HepG2 (cell line): Measurements from ENCODE around the gene HNRNPM. TPM values are rescaled to one million over a fixed set of nuclear protein-coding genes. Genes with fewer than 3 reads are reported as not detected.

Source experiments
- ATF1 ChIP-seq: IDR thresholded peaks from 2 replicates; pipeline ENCODE4 v1.6.1; 2016; ENCODE audit warnings: mild to moderate bottlenecking, control low read depth
- EP300 ChIP-seq, 3 experiments: sonication (generic) in 1 of 3; formaldehyde crosslinking in 1 of 3; IDR thresholded peaks; 2 replicates each; pipeline versions ENCODE4 v1.5.1 to v1.6.1; 2011 to 2020; ENCODE audit warnings: low read depth in 2 of 3, low read length in 2 of 3, borderline replicate concordance in 1 of 3, improper control_type of control experiment in 1 of 3, mild to moderate bottlenecking in 1 of 3, missing genetic modification reagents in 1 of 3, moderate library complexity in 1 of 3
- ESRRA ChIP-seq: sonication (generic); formaldehyde crosslinking; IDR thresholded peaks from 2 replicates; pipeline ENCODE4 v1.5.1; 2020; ENCODE audit warnings: mild to moderate bottlenecking, low read depth, missing genetic modification reagents
- IRF2 ChIP-seq: IDR thresholded peaks from 2 replicates; pipeline ENCODE4 v1.6.1; 2018; ENCODE audit warnings: missing genetic modification reagents, missing compliant biosample characterization
- NFRKB ChIP-seq: fragments of 450-650 bp; IDR thresholded peaks from 2 replicates; pipeline ENCODE4 v1.6.1; 2017
- REXO4 ChIP-seq: sonication (generic); formaldehyde crosslinking; IDR thresholded peaks from 2 replicates; pipeline ENCODE4 v1.8.0; 2022; ENCODE audit warnings: missing genetic modification reagents, mild to moderate bottlenecking, borderline replicate concordance
- ZBTB3 ChIP-seq: sonication (generic); formaldehyde crosslinking; IDR thresholded peaks from 2 replicates; pipeline ENCODE4 v1.4.0; 2020; ENCODE audit warnings: low read depth, mild to moderate bottlenecking, moderate library complexity, missing genetic modification reagents, borderline replicate concordance
- ZNF253 ChIP-seq: sonication (generic); formaldehyde crosslinking; IDR thresholded peaks from 2 replicates; pipeline ENCODE4 v1.8.0; 2022; ENCODE audit warnings: mild to moderate bottlenecking, missing genetic modification reagents, borderline replicate concordance
- ZNF274 ChIP-seq: sonication (generic); formaldehyde crosslinking; IDR thresholded peaks from 2 replicates; pipeline ENCODE4 v1.5.1; 2020; ENCODE audit warnings: mild to moderate bottlenecking, missing genetic modification reagents
- ZNF326 ChIP-seq: sonication (generic); formaldehyde crosslinking; IDR thresholded peaks from 2 replicates; pipeline ENCODE4 v1.4.0; 2020; ENCODE audit warnings: missing genetic modification reagents, borderline replicate concordance
- ZNF335 ChIP-seq: sonication (generic); formaldehyde crosslinking; IDR thresholded peaks from 2 replicates; pipeline ENCODE4 v1.4.0; 2020; ENCODE audit warnings: missing genetic modification reagents
- ZNF34 ChIP-seq: sonication (generic); formaldehyde crosslinking; IDR thresholded peaks from 2 replicates; pipeline ENCODE4 v1.4.0; 2020; ENCODE audit warnings: mild to moderate bottlenecking, missing genetic modification reagents, borderline replicate concordance
- ZNF556 ChIP-seq: sonication (generic); formaldehyde crosslinking; IDR thresholded peaks from 2 replicates; pipeline ENCODE4 v1.4.0; 2020; ENCODE audit warnings: mild to moderate bottlenecking, missing genetic modification reagents, borderline replicate concordance
- ZNF746 ChIP-seq: sonication (generic); formaldehyde crosslinking; IDR thresholded peaks from 2 replicates; pipeline ENCODE4 v1.8.0; 2022; ENCODE audit warnings: mild to moderate bottlenecking, missing genetic modification reagents
- ZSCAN29 ChIP-seq: sonication (generic); formaldehyde crosslinking; conservative IDR thresholded peaks from 2 replicates; pipeline ENCODE4 v1.4.0; 2020; ENCODE audit warnings: mild to moderate bottlenecking, missing genetic modification reagents
- polyA plus RNA-seq, 8 experiments: library from polyadenylated mRNA; depleted of rRNA in 3 of 8; stranded (reverse) in 7 of 8; unstranded in 1 of 8; fragments of >200 nt; fragmentation: Illumina TruSeq in 4 of 8; extraction: Trizol in 4 of 8; gene quantifications; 2 replicates each; pipeline versions ENCODE4 v1.2.1 to v1.2.3, GENCODE V29; 2011 to 2016; ENCODE audit warnings: low read depth in 4 of 8, missing spikeins in 1 of 8, mixed read lengths in 1 of 8; ENCODE audit not compliant: insufficient read depth in 1 of 8
- total RNA-seq, 5 experiments: library from RNA; depleted of rRNA; stranded (reverse); fragments of >200 nt; fragmentation: Illumina TruSeq; extraction: Trizol; gene quantifications; 2 replicates each; pipeline ENCODE4 v1.2.3, GENCODE V29; 2016; ENCODE audit warnings: low read depth in 1 of 5
- TF ChIP-seq, protein P1 (sequence below), 2 experiments: sonication (generic) in 1 of 2; formaldehyde crosslinking in 1 of 2; IDR thresholded peaks; 2 replicates each; pipeline versions ENCODE4 v1.4.0 to v1.6.1; 2018 to 2020; ENCODE audit warnings: missing genetic modification reagents in 2 of 2, borderline replicate concordance in 1 of 2, low read depth in 1 of 2, mild to moderate bottlenecking in 1 of 2, missing biosample characterization in 1 of 2
- TF ChIP-seq, protein P2 (sequence below): IDR thresholded peaks from 2 replicates; pipeline ENCODE4 v1.6.1; 2012; ENCODE audit warnings: inconsistent platforms
- TF ChIP-seq, protein P3 (sequence below): sonication (generic); formaldehyde crosslinking; conservative IDR thresholded peaks from 2 replicates; pipeline ENCODE4 v1.4.0; 2020; ENCODE audit warnings: missing genetic modification reagents
- TF ChIP-seq, protein P4 (sequence below): IDR thresholded peaks from 2 replicates; pipeline ENCODE4 v1.6.1; 2012; ENCODE audit warnings: low read length, improper control_type of control experiment
- TF ChIP-seq, protein P5 (sequence below): sonication (generic); formaldehyde crosslinking; IDR thresholded peaks from 2 replicates; pipeline ENCODE4 v1.4.0; 2020; ENCODE audit warnings: low read depth, mild to moderate bottlenecking, missing genetic modification reagents

HNRNPM gene
- total and polyA plus RNA-seq, 2 of the 13 experiments (the other 11 are each of a cell fraction or from before 2014, with no cell fraction given) = 56.7 to 102 TPM

DNA sequence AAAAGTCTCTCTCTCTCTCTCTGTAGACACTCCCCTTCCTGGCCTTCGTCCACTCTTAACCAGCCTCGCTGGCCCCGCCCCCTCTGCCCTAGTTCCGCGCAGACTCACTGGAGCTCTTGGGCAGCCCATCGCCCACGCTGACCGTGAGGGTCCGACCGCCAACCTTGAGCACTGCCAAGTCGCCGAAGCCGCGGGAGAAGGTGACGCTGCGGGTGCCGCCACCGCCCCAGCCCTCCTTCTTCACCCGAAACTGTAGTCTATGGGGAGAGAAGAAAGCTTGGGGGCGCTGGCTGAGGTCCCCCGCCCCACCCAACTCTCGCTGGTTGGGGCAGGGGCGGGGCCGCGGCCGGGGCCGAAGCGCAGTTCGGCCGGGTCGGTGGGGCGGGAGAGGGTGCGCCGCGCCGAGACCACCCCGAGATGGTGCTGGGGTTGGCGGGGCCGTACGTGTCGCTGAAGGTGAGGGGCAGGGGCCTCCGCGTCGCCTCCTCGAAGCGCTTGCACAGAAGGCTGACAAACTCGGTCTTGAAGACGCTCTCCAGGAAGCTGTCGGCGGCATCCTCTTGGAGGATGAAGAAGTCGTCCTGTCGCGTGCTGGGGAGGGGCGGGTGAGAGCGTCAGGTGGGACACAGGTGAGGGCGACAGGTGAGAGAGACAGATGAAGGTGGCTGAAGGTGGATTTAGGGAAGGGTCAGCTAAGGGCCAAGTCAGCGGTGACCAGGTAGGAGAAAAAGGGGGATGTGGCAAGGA lies 81.7 kb downstream of the HNRNPM start (continued):
- TF ChIP-seq ATF1 (CRISPR knock-in tag) = no peak
- TF ChIP-seq, protein P1, sequence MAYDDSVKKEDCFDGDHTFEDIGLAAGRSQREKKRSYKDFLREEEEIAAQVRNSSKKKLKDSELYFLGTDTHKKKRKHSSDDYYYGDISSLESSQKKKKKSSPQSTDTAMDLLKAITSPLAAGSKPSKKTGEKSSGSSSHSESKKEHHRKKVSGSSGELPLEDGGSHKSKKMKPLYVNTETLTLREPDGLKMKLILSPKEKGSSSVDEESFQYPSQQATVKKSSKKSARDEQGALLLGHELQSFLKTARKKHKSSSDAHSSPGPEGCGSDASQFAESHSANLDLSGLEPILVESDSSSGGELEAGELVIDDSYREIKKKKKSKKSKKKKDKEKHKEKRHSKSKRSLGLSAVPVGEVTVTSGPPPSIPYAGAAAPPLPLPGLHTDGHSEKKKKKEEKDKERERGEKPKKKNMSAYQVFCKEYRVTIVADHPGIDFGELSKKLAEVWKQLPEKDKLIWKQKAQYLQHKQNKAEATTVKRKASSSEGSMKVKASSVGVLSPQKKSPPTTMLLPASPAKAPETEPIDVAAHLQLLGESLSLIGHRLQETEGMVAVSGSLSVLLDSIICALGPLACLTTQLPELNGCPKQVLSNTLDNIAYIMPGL (CRISPR knock-in tag; IDR thresholded peaks at IDR 0.05; ENCODE audit: borderline replicate concordance in 1 of 2, low read depth in 1 of 2) = no peak; a peak in 1 of 4 replicates
- TF ChIP-seq ESRRA (CRISPR knock-in tag) = no peak
- no peak for TF ChIP-seq ZNF335
- no peak for TF ChIP-seq ZNF34 (CRISPR knock-in tag)
- peak; percentile 21; the same call in 1 of the 2 replicates for TF ChIP-seq ZNF253 (CRISPR knock-in tag)
- TF ChIP-seq EP300 (IDR thresholded peaks at IDR 0.05; ENCODE audit: low read depth in 2 of 2, low read length in 2 of 2) = no peak
- TF ChIP-seq EP300 (CRISPR knock-in tag; IDR thresholded peaks at IDR 0.05; ENCODE audit: borderline replicate concordance) = no peak
- no peak for TF ChIP-seq ZSCAN29 (CRISPR knock-in tag)
- no peak; the same call in 1 of the 2 replicates for TF ChIP-seq ZNF746
- TF ChIP-seq ZNF274 (CRISPR knock-in tag) = 0 out of 2 replicates have a peak, but pooled peaks have one; percentile 74
- TF ChIP-seq, protein P2, sequence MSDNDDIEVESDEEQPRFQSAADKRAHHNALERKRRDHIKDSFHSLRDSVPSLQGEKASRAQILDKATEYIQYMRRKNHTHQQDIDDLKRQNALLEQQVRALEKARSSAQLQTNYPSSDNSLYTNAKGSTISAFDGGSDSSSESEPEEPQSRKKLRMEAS = peak; percentile 60; the same call in 1 of the 2 replicates
- TF ChIP-seq, protein P3, sequence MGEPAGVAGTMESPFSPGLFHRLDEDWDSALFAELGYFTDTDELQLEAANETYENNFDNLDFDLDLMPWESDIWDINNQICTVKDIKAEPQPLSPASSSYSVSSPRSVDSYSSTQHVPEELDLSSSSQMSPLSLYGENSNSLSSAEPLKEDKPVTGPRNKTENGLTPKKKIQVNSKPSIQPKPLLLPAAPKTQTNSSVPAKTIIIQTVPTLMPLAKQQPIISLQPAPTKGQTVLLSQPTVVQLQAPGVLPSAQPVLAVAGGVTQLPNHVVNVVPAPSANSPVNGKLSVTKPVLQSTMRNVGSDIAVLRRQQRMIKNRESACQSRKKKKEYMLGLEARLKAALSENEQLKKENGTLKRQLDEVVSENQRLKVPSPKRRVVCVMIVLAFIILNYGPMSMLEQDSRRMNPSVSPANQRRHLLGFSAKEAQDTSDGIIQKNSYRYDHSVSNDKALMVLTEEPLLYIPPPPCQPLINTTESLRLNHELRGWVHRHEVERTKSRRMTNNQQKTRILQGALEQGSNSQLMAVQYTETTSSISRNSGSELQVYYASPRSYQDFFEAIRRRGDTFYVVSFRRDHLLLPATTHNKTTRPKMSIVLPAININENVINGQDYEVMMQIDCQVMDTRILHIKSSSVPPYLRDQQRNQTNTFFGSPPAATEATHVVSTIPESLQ (CRISPR knock-in tag) = no peak
- no peak for TF ChIP-seq IRF2
- TF ChIP-seq ZNF326 (CRISPR knock-in tag) = no peak
- TF ChIP-seq REXO4 (CRISPR knock-in tag) = no peak
- TF ChIP-seq ZBTB3 (CRISPR knock-in tag) = no peak
- TF ChIP-seq, protein P4, sequence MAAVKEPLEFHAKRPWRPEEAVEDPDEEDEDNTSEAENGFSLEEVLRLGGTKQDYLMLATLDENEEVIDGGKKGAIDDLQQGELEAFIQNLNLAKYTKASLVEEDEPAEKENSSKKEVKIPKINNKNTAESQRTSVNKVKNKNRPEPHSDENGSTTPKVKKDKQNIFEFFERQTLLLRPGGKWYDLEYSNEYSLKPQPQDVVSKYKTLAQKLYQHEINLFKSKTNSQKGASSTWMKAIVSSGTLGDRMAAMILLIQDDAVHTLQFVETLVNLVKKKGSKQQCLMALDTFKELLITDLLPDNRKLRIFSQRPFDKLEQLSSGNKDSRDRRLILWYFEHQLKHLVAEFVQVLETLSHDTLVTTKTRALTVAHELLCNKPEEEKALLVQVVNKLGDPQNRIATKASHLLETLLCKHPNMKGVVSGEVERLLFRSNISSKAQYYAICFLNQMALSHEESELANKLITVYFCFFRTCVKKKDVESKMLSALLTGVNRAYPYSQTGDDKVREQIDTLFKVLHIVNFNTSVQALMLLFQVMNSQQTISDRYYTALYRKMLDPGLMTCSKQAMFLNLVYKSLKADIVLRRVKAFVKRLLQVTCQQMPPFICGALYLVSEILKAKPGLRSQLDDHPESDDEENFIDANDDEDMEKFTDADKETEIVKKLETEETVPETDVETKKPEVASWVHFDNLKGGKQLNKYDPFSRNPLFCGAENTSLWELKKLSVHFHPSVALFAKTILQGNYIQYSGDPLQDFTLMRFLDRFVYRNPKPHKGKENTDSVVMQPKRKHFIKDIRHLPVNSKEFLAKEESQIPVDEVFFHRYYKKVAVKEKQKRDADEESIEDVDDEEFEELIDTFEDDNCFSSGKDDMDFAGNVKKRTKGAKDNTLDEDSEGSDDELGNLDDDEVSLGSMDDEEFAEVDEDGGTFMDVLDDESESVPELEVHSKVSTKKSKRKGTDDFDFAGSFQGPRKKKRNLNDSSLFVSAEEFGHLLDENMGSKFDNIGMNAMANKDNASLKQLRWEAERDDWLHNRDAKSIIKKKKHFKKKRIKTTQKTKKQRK = no peak
- TF ChIP-seq, protein P5, sequence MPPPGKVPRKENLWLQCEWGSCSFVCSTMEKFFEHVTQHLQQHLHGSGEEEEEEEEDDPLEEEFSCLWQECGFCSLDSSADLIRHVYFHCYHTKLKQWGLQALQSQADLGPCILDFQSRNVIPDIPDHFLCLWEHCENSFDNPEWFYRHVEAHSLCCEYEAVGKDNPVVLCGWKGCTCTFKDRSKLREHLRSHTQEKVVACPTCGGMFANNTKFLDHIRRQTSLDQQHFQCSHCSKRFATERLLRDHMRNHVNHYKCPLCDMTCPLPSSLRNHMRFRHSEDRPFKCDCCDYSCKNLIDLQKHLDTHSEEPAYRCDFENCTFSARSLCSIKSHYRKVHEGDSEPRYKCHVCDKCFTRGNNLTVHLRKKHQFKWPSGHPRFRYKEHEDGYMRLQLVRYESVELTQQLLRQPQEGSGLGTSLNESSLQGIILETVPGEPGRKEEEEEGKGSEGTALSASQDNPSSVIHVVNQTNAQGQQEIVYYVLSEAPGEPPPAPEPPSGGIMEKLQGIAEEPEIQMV (CRISPR knock-in tag) = no peak
- TF ChIP-seq ZNF556 (CRISPR knock-in tag) = no peak
- no peak for TF ChIP-seq NFRKB
